SKM-1 treated with dmso at 0.1 percent for 144 hours (cell line): ENCODE results near the gene LMNA.
"Not testable (repeated sequence)": the region's sequence is repeated elsewhere in the genome, so short reads cannot be mapped to it uniquely, and the experiment has no call there.

Source experiments
- DNase-seq: peaks from one replicate; lab custom pipeline; 2025; ENCODE audit not compliant: unreplicated experiment; lab: John Stamatoyannopoulos, UW

Gene LMNA

DNA sequence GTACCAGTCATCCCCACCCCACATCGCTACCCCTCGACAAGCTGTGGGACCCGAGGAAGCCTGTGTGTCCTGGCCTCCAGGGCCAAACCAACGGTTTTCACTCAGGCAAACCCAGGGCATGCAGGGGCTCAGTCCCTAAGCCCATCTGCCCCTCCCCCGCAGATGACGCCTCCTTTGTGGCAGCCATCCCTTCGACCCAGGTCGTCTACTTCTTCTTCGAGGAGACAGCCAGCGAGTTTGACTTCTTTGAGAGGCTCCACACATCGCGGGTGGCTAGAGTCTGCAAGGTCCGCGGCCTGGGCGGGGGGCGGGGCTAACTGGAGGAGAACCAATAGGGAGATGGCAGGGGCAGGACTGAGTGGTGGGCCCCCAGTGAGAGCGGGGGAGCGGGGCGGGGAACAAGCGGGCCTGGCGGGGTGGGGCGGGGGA, 46.2 kb downstream of the LMNA start:
- DNase-seq = no peak

DNA sequence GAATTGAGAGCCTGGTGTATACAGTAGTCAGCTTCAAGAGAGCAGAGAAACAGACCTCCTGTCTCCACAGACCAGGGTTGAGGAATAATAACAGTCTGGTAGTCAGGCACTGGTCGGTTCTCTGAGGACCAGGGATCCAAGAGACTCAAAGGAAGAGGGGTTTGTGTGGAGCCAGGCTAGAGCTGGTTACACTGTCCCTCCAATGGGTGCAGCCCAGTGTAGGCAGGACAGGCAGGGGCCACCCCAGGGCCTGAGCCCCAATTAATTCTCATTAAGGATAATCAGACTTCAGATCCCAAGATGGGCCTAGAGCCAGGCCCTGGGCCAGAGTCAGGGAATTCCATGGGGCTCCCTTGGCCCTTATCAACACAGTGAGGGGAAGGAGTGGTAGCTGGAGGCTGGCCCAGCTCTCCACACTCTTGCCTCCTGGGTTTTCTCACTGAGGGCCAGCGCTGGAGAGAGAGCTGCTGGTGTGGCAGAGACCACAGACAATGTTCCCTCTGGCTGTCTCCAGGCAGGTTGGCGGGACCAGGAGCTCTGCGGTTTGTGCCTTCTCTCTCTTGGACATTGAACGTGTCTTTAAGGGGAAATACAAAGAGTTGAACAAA, 48.0 kb downstream of the LMNA start:
- no peak for DNase-seq

DNA sequence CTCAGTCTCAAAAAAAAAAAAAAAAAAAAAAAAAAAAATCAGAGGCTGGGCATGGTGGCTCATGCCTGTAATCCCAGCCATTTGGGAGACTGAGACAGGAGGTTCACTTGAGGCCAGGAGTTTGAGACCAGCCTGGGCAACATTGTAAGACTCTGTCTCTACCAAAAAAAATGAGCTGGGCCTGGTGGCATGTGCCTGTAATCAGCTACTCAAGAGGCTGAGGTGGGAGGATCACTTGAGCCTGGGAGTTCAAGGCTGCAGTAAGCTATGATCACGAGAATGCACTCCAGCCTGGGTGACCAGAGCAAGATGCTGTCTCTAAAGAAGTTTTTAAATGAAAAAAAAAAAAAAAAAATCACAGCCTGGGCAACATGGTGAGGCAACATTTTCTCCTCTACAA, 49.2 kb downstream of the LMNA start:
- no peak for DNase-seq

DNA sequence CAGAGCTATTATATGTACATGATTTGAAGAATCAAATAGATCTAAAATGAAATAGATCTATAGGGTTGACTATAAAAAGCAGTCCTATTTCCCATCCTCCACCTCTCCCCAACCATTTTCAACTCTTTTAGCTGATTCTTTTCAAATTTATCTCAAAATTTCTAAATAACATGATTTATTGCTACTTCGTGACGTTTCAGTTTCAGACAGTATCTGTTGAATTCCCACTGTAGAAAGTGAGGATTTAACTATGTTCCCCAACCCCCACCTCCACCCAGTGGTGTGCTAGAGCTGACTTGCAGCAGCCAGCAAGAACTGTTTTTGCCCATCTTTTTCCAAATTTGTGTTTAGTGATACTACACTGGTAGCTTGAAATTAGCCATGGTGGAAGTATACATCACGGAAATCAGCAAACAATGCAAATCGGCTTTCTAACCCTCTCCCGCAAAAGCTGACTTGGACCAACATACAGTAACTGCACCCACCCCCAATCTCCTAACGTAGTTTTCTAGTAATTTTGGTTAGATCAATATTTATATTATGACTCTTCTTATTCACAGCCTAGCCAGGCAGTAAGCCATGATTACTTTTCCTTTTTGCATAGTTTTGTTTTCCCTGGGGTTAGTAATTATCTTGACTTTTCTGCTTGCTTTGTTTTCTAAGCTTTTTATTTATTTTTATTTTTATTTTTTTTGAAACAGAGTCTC, 49.8 kb downstream of the LMNA start:
- no peak for DNase-seq

DNA sequence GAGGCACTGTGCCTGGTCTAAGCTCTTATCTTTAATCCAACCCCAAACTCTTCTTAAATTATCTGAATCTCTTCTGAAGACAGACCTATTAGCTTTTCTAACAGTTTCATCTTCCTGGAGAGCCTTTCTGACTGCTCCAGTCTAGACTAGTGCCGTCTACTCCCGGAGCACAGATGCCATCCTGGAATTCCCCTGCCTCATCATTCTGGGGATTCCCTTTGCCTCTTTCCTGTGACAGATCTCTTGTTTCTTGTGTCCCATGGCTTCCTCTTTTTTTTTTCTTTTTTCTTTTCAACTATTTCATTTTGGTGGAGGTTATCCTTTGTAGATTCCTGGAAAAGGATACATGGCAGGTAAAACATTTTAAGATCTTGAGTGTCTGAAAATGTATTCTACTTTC, 50.6 kb downstream of the LMNA start:
- no peak for DNase-seq

DNA sequence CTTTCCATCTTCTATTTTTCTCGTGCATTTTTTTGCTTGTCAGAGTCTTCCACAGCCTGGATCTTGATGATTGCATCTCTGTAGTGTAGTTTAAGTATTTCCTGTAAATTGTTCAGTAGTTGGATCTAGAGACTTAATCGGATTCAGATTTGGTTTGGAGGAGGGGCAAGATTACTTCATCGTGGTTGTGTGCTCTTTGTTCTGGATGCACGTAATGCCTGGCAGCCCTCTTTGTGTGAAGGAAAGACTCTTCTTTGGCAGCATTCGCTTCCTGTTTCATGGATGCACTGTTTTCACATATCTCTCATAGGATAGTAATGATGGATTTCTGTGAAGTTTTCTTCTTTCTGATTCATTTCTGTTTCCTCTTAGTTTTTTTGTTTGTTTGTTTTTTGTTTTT, 53.0 kb downstream of the LMNA start:
- no peak for DNase-seq

DNA sequence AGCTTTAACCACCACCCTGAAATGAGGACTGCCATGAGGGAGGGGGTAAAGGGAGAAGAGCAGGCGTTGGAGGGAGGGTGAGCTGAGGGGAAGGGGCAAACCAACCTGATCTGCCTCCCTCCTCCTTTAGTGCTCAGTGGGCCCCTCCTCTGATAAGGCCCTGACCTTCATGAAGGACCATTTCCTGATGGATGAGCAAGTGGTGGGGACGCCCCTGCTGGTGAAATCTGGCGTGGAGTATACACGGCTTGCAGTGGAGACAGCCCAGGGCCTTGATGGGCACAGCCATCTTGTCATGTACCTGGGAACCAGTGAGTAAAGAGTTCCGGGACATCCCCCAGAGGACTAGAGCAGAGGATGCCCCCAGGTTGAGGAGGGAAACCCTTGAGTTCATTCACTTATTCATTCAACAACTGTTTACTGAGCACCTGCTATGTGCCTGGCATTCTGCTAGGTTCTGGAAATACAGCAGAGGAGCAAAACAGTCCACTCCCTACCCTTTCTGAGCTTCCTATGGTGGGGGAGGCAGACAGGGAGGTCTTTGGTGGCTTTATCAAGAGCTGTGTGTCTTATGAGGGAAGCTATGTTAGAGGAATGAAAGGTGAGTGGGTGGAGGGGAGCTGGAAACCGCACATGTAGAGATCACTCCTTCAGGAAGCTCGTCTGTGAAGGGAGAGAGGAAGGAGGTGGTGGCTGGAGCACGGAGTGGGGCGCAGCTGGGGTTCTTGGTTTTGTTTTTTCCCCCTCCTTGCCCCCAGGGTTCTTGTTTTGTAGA, 58.4 kb downstream of the LMNA start:
- no peak for DNase-seq

DNA sequence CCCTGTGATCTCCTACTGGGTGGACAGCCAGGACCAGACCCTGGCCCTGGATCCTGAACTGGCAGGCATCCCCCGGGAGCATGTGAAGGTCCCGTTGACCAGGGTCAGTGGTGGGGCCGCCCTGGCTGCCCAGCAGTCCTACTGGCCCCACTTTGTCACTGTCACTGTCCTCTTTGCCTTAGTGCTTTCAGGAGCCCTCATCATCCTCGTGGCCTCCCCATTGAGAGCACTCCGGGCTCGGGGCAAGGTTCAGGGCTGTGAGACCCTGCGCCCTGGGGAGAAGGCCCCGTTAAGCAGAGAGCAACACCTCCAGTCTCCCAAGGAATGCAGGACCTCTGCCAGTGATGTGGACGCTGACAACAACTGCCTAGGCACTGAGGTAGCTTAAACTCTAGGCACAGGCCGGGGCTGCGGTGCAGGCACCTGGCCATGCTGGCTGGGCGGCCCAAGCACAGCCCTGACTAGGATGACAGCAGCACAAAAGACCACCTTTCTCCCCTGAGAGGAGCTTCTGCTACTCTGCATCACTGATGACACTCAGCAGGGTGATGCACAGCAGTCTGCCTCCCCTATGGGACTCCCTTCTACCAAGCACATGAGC, 62.2 kb downstream of the LMNA start:
- DNase-seq = no peak

DNA sequence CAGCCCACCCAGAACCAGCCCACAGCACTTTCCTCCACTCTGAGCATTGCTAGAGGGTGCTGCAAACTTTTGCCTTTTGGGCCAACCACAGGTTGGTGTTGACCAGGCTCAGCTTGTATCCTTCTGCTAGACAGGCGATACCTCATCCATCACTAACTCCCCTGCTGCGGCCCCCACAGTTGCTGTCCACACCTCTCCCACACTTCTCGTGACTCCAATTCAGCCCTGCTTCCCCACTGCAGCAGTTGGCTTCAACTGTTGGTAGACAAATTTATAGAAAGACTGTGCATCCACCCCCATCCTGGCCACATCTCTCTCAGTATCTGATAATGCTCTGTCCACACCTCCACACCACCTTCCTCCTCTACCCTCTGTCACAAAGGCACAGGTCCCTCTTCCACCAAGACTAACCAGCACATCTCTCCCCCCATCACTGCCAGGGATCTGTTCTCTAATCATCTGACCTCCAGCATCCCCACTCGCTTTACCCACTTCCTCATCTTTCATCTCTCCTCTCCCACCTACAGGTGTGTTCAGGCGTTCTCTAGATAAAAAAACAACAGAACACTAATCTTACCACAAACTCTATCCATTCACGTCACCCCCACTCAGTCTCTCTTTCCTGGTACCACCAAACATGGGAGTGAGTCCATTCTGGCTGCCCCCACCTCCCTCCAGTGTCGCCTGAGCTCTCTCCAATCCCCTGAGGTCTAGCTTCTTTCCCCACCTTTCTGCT, 63.6 kb downstream of the LMNA start:
- no peak for DNase-seq

DNA sequence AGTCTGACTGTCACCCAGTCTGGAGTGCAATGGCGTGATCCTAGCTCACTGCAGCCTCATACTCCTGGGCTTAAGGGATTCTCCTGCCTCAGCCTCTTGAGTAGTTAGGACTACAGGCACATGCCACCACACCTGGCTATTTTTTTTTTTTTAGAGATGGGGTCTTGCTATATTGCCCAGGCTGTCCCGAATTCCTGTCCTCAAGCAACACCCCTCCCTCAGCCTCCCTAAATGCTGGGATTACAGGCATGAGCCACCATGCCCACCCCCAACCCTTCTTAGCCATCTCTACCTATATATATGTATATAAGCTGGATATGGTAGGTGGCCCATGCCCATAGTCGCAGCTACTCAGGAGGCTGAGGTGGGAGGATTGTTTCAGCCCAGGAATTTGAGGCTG, 66.0 kb downstream of the LMNA start:
- DNase-seq = no peak

DNA sequence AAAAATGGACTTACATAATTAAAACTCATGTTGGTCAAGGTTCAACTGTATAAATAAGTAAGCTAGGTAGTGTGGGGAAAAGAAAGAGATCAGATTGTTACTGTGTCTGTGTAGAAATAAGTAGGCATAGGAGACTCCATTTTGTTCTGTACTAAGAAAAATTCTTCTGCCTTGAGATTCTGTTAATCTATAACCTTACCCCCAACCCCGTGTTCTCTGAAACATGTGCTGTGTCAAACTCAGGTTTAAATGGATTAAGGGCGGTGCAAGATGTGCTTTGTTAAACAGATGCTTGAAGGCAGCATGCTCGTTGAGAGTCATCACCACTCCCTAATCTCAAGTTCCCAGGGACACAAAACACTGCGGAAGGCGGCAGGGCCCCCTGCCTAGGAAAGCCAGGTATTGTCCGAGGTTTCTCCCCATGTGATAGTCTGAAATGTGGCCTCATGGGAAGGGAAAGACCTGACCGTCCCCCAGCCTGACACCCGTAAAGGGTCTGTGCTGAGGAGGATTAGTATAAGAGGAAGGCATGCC, 66.9 kb downstream of the LMNA start:
- DNase-seq = not testable (repeated sequence)

DNA sequence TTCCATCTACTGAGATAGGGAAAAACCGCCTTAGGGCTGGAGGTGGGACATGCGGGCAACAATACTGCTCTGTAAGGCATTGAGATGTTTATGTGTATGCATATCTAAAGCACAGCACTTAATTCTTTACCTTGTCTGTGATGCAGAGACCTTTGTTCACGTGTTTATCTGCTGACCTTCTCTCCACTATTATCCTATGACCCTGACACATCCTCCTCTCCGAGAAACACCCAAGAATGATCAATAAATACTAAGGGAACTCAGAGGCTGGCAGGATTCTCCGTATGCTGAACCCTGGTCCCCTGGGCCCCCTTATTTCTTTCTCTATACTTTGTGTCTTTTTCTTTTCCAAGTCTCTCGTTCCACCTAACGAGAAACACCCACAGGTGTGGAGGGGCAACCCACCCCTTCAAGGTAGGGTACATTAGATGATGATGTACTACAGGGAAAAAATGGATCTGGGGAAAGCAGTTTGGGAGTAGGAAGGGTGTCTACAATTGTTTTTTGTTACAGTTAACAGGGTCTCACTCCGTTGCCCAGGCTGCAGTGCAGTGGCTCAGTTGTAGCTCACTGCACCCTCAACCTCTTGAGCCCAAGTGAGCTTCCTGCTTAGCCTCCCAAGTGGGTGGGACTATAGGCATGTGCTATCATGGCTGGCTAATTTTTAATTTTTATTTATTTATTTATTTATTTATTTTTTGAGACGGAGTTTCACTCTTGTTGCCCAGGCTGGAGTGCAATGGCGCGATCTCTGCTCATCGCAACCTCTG, 67.7 kb downstream of the LMNA start:
- DNase-seq = not testable (repeated sequence)

DNA sequence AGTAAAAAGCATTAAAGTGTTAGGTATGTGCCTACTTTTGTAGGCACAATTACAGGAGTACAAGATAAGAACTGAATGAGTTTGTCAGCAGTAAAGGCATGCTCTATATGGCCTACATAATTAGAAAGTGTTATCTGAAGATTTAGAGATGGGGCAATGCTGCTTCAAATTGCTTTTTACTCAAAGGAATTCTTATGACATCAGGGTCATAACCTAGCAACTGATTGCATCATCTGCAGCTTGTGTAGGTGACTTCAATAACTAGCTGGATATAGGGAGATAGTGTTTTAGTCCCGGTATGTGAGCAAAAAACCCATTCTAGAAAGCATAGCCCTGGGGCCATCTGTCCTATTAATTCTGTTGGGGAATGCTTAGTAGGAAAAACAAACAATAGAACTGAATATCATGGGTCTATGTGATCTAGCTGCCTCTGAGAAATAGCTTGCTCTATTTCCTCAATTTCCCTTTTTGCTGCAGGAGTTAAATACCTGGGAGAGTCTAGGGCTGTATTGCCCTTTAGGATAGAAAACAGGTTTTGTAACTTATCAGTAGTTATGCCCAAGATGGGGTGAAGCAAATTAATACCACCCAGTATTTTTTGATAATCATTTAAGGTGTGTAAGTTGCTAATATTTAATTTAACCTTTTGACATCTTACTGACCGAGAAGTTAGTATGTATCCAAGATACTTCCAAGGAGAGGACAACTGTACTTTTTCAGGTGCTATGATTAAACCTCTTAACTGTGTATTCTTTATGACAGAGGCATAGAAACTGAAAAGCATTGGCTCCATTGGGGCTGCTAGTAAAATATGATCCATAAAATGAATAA, 72.1 kb downstream of the LMNA start:
- DNase-seq = not testable (repeated sequence)
